Activated B cell treated with CpG ODN at 0.5 μM for 24 hours (primary cell): ENCODE measurements around the gene SMDT1. TPM values are rescaled to one million over a fixed set of nuclear protein-coding genes. Genes with fewer than 3 reads are reported as not detected.

Experiments used
- ATAC-seq: fragments of 200-7000 bp; cut with Tn5 transposase; one replicate; pipeline ENCODE4 v1.10.0; 2021; ENCODE audit warnings: low read depth, mild to moderate bottlenecking, moderate library complexity
- CTCF ChIA-PET: fragments of 350-600 bp; sonication (Branson Sonifier 250); formaldehyde crosslinking; loops from one replicate; lab custom pipeline; 2021; ENCODE audit warnings: antibody characterized with exemption; lab: Charles Lee
- POLR2A ChIA-PET: fragments of 350-600 bp; sonication (Branson Sonifier 250); formaldehyde crosslinking; loops from one replicate; lab custom pipeline; 2021; ENCODE audit warnings: antibody characterized with exemption; lab: Charles Lee
- DNase-seq: peaks from one replicate; pipeline ENCODE4 v3.0.0; 2022
- H3K27ac Mint-ChIP-seq: one replicate; pipeline ENCODE4 v1.8.0; 2020; ENCODE audit warnings: mixed read lengths
- H3K27me3 Mint-ChIP-seq: one replicate; pipeline ENCODE4 v1.8.0; 2021; ENCODE audit warnings: mixed read lengths
- H3K36me3 Mint-ChIP-seq: one replicate; pipeline ENCODE4 v1.8.0; 2021; ENCODE audit warnings: low read depth, mixed read lengths
- H3K4me1 Mint-ChIP-seq: one replicate; pipeline ENCODE4 v1.8.0; 2021; ENCODE audit warnings: mixed read lengths
- H3K4me3 Mint-ChIP-seq: one replicate; pipeline ENCODE4 v1.8.0; 2020; ENCODE audit warnings: mild to moderate bottlenecking, mixed read lengths
- H3K9me3 Mint-ChIP-seq: one replicate; pipeline ENCODE4 v1.8.0; 2020; ENCODE audit warnings: mixed read lengths
- intact Hi-C: fragments of 100-400 bp; cut with micrococcal nuclease; formaldehyde crosslinking; loops from one replicate; pipeline ENCODE4 v1.15.1; 2024
- total RNA-seq: library from RNA; stranded (reverse); gene quantifications from 2 replicates; pipeline ENCODE4 v1.2.3, GENCODE V29; 2022
- TF ChIP-seq, protein P1 (sequence below): fragments of 200-600 bp; IDR thresholded peaks from one replicate; pipeline ENCODE4 v1.8.0; 2022; ENCODE audit warnings: antibody characterized with exemption, mild to moderate bottlenecking

Gene SMDT1
- total RNA-seq, 1 donor from 2014 or later, result 165 TPM

DNA sequence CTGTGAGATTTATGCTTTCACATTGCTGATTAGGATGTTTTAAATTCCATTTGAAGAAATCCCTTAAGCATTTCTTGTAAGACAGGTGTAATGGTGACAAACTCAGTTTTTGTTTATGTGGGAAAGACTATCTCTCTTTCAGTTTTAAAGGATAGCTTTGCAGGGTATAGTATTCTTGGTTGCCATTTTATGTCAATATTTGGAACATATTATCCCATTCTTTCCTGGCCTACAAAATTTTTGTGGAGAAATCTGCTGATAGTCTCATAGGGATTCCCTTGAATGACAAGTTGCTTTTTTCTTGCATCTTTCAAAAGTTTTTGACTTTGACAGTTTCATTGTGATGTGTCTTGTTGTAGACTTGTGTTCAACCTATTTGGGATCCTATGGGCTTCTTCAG, 37.7 kb upstream of the SMDT1 start:
- intact Hi-C loops, result no loop called here
- Mint-ChIP-seq H3K36me3 (peaks cover 16% of the 10 kb centered on the region), H3K9me3 (peaks cover 11% of the 10 kb centered on the region), H3K27me3 (no peaks in the 10 kb centered on the region), H3K4me1 (peaks cover 22% of the 10 kb centered on the region), H3K4me3 (no peak overlapping the region), H3K27ac (no peak overlapping the region)
- ATAC-seq, result no peak
- DNase-seq, result no peak
- ChIA-PET POLR2A (interaction anchor here (0.6 to 2.2 kb wide), 3 partner anchors 8 to 49 kb away, joined by 3 to 7 read pairs (median 7); no protein-coding TSS in a partner anchor), CTCF (no interaction called here)
- TF ChIP-seq, protein P1, sequence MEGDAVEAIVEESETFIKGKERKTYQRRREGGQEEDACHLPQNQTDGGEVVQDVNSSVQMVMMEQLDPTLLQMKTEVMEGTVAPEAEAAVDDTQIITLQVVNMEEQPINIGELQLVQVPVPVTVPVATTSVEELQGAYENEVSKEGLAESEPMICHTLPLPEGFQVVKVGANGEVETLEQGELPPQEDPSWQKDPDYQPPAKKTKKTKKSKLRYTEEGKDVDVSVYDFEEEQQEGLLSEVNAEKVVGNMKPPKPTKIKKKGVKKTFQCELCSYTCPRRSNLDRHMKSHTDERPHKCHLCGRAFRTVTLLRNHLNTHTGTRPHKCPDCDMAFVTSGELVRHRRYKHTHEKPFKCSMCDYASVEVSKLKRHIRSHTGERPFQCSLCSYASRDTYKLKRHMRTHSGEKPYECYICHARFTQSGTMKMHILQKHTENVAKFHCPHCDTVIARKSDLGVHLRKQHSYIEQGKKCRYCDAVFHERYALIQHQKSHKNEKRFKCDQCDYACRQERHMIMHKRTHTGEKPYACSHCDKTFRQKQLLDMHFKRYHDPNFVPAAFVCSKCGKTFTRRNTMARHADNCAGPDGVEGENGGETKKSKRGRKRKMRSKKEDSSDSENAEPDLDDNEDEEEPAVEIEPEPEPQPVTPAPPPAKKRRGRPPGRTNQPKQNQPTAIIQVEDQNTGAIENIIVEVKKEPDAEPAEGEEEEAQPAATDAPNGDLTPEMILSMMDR, result no peak

DNA sequence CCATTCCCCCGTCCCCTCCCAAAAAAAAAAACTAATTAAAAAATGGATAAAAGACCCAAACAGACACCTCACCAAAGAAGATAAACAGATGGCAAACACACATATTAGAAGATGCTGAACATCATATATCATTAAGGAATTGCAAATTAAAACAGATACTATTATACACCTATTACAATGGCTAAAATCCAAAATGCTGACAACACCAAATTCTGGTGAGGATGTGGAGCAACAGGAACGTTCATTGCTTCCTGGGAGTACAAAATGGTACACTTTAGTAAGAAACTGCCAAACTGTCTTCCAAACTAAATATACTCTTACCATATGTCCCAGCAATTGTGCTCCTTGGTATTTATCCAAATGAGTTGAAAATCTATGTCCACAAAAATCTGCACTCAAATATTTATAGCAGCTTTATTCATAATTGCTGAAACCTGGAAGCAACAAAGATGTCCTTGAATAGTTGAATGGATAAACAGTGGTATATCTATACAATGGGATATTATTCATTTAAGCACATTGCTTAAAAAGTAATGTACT, 28.8 kb upstream of the SMDT1 start:
- TF ChIP-seq, protein P1, result no peak
- POLR2A ChIA-PET, result interaction anchor here (0.7 kb wide), 1 partner anchor 649 kb away, joined by 3 read pairs; no protein-coding TSS in a partner anchor
- H3K27ac Mint-ChIP-seq, result no peak overlapping the region
- no peaks in the 10 kb centered on the region for H3K27me3 Mint-ChIP-seq
- H3K4me3 Mint-ChIP-seq, result no peak overlapping the region
- DNase-seq (no peak), ATAC-seq (no peak)
- H3K4me1 Mint-ChIP-seq, result peaks cover 9% of the 10 kb centered on the region
- H3K36me3 Mint-ChIP-seq, result no peaks in the 10 kb centered on the region
- H3K9me3 Mint-ChIP-seq, result no peaks in the 10 kb centered on the region
- intact Hi-C loops, result loop anchor here (5.0 kb wide), 1 partner anchor 33 kb away; no protein-coding TSS in a partner anchor
- CTCF ChIA-PET, result no interaction called here

DNA sequence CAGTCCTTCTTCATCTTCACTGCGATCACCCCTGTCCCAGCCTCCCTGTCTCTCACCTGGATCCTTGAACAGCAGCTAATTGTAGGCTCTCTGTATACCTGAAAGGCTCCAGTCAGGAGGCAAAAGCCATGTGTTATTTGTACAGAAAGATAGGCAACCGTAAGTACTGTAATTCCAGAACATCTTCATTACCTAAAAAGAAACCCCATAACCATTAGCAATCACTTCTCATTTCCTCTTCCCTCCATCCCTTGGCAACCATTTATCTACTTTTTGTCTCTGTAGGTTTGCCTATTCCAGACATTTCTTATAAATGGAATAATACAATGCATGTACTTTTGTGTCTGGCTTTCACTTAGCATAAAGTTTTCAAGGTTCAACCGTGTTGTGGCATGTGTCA, 26.7 kb upstream of the SMDT1 start:
- Mint-ChIP-seq H3K4me1 (peaks cover 8% of the 10 kb centered on the region), H3K9me3 (peaks cover 11% of the 10 kb centered on the region), H3K36me3 (peaks cover 9% of the 10 kb centered on the region), H3K27me3 (no peaks in the 10 kb centered on the region), H3K27ac (no peak overlapping the region), H3K4me3 (no peak overlapping the region)
- intact Hi-C loops, result loop anchor here (5.0 kb wide), 1 partner anchor 35 kb away; no protein-coding TSS in a partner anchor
- ATAC-seq (no peak), DNase-seq (no peak)
- TF ChIP-seq, protein P1, result no peak
- POLR2A ChIA-PET, result no interaction called here
- CTCF ChIA-PET, result no interaction called here

DNA sequence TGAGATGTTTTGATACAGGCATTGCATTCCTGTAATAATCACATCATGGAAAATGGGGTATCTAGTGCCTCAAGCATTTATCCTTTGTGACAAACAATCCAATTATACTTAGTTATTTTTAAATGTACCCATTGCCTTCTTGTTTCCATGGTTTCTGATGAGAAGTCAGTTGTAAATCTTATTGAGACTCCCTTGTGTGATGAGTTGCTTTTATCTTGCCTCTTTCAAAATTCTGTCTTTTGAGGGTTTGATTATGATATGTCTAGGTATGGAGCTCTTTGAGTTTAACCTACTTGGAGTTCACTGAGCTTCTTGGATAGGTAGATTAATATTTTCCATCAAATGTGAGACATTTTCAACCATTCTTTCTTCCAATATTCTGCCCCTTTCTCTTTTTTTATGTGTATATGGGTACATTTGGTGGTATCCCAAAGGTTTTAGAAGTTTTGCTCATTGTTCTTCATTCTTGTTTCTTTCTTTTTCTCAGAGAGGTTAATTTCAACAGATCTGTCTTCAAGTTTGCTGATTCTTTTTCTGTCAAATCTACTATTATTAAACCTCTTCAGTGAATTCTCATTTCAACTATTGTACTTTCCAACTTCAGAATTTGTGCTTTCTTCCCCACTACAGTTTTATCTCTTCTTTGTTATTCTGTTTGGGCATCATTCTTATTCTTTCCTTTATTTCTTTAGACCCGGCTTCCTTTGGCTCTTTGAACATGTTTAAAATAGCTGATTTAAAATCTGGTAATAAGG, 22.6 kb upstream of the SMDT1 start:
- H3K27me3 Mint-ChIP-seq, result no peaks in the 10 kb centered on the region
- H3K4me1 Mint-ChIP-seq, result peaks cover 8% of the 10 kb centered on the region
- DNase-seq (no peak), ATAC-seq (no peak)
- CTCF ChIA-PET, result no interaction called here
- POLR2A ChIA-PET, result interaction anchor here (0.6 to 0.9 kb wide), 3 partner anchors 13 to 679 kb away, joined by 3 to 7 read pairs (median 4); partner anchors contain the start of gene WBP2NL
- H3K36me3 Mint-ChIP-seq, result peaks cover 44% of the 10 kb centered on the region
- TF ChIP-seq, protein P1, result no peak
- H3K27ac Mint-ChIP-seq, result no peak overlapping the region
- H3K9me3 Mint-ChIP-seq, result peaks cover 11% of the 10 kb centered on the region
- no peak overlapping the region for H3K4me3 Mint-ChIP-seq
- intact Hi-C loops, result no loop called here

DNA sequence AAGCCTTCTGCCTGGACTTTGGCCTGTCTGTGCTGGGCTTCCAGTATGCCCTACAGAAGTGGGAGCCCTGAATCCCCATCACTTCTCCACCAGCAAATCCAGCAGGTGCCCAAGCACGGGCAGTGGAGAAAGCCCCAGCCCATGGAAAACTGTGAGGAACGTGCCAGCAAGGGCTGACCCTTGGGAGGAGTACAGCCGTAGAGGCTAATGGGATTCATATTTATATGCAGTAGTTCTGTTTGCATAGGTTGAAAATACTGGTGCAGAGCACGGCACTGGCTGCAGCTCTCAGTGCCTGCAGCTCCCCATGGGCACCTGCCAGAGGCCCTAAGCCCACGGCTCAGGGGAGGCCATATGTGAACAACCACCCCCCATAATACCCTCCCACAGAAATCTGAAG, 19.0 kb upstream of the SMDT1 start:
- POLR2A ChIA-PET, result no interaction called here
- no peak for ATAC-seq

More for the DNA sequence above, 19.0 kb upstream of the SMDT1 start:
- Mint-ChIP-seq H3K4me1 (no peaks in the 10 kb centered on the region), H3K27me3 (no peaks in the 10 kb centered on the region), H3K4me3 (no peak overlapping the region), H3K36me3 (peaks cover 70% of the 10 kb centered on the region), H3K9me3 (peaks cover 11% of the 10 kb centered on the region), H3K27ac (no peak overlapping the region)
- CTCF ChIA-PET, result no interaction called here
- intact Hi-C loops, result no loop called here
- TF ChIP-seq, protein P1, result no peak
- DNase-seq, result no peak
